ENCODE data around the gene TERF2IP.

GRCh38 chr16:75682308-75682707 lies 34.7 kb downstream of the TERF2IP start:
- TF ChIP-seq STAT1 (IDR thresholded peaks at IDR 0.05; ENCODE audit: unreplicated experiment) (no peak), CTCF (conservative IDR thresholded peaks at IDR 0.05; ENCODE audit: low read depth in 2 of 2) (no peak), REST (IDR thresholded peaks at IDR 0.05; ENCODE audit: unreplicated experiment) (no peak), POLR2AphosphoS5 (IDR thresholded peaks at IDR 0.05; ENCODE audit: low read depth) (no peak), EZH2phosphoT487 (IDR thresholded peaks at IDR 0.05; ENCODE audit: unreplicated experiment) (no peak), NANOG (IDR thresholded peaks at IDR 0.05; ENCODE audit: borderline replicate concordance) (no peak), EZH2 (IDR thresholded peaks at IDR 0.05; ENCODE audit: low read depth, unreplicated experiment) (no peak), ZNF114 (CRISPR knock-in tag; IDR thresholded peaks at IDR 0.05) (no peak), JUNB (IDR thresholded peaks at IDR 0.05; ENCODE audit: unreplicated experiment) (no peak)
